HepG2 (cell line): ENCODE data around the gene CPNE2. TPM values are rescaled to one million over a fixed set of nuclear protein-coding genes. Genes with fewer than 3 reads are reported as not detected.

Source experiments
- ATAC-seq: fragments of 200-7000 bp; cut with Tn5 transposase; 3 replicates; pipeline ENCODE4 v1.9.1; 2020; ENCODE audit warnings: mild to moderate bottlenecking, moderate library complexity
- BruUV-seq: library from RNA; stranded (reverse); fragments of 400-500 nt; replicated peaks from 2 replicates; lab custom pipeline; 2021; lab: Mats Ljungman, UMichigan
- CTCF ChIA-PET: fragments of 300-600 bp; formaldehyde crosslinking; extraction: SDS; loops from one replicate; lab custom pipeline; 2021; ENCODE audit warnings: low total read pairs, inconsistent platforms, low intra/inter-chr PET ratio; lab: Yijun Ruan, JAX
- POLR2A ChIA-PET: fragments of 350-600 bp; sonication (Branson Sonifier 250); formaldehyde crosslinking; loops from one replicate; lab custom pipeline; 2020; ENCODE audit warnings: antibody characterized with exemption, inconsistent platforms; lab: Yijun Ruan, JAX
- DNase-seq: peaks from one replicate; pipeline ENCODE4 v3.0.0-alpha.2; 2015; ENCODE audit warnings: low spot score
- FAIRE-seq: peaks from 3 replicates; lab custom pipeline; 2011; peaks lifted over from hg19 to GRCh38; lab: Jason Lieb, UNC
- H2AFZ ChIP-seq: one replicate; pipeline ENCODE4 v1.6.1; 2011; ENCODE audit warnings: low read length, inconsistent platforms
- H3K27ac ChIP-seq: fragments of 300-600 bp; 3 replicates; pipeline ENCODE4 v1.8.0; 2011; ENCODE audit warnings: mixed run types, mild to moderate bottlenecking, mixed read lengths, low read length, inconsistent platforms; ENCODE audit not compliant: insufficient read depth; ENCODE audit errors: extremely low read length
- H3K27me3 ChIP-seq, 2 experiments: fragments of 200-600 bp in 1 of 2; 2 replicates in 1 of 2; 3 replicates in 1 of 2; pipeline versions ENCODE4 v1.6.0 to v1.8.0; 2011; ENCODE audit warnings: low read length in 2 of 2, mild to moderate bottlenecking in 2 of 2, moderate library complexity in 2 of 2, inconsistent platforms in 1 of 2; ENCODE audit not compliant: insufficient read depth in 2 of 2, control insufficient read depth in 1 of 2
- H3K36me3 ChIP-seq, 2 experiments: fragments of 200-600 bp in 1 of 2; replicated peaks in 1 of 2; 2 replicates in 1 of 2; 3 replicates in 1 of 2; pipeline versions ENCODE4 v1.5.1 to v1.8.0; 2011; ENCODE audit warnings: low read length in 2 of 2, inconsistent platforms in 1 of 2; ENCODE audit not compliant: insufficient read depth in 2 of 2, control insufficient read depth in 1 of 2
- H3K4me1 ChIP-seq: 2 replicates; pipeline ENCODE4 v1.5.1; 2012; ENCODE audit warnings: low read length, inconsistent platforms; ENCODE audit not compliant: insufficient read depth
- H3K4me2 ChIP-seq: 2 replicates; pipeline ENCODE4 v1.6.0; 2011; ENCODE audit warnings: low read depth, low read length, inconsistent platforms
- H3K4me3 ChIP-seq, 3 experiments: fragments of 200-600 bp in 1 of 3; sonication (generic), shearing (Covaris generic) in 1 of 3; replicated peaks in 1 of 3; 2 replicates each; pipeline ENCODE4 v1.5.1; 2011 to 2016; ENCODE audit warnings: low read length in 3 of 3, inconsistent platforms in 2 of 3, low read depth in 2 of 3, mild to moderate bottlenecking in 2 of 3, control low read depth in 1 of 3, mixed read lengths in 1 of 3; ENCODE audit not compliant: insufficient read depth in 1 of 3
- H3K79me2 ChIP-seq: one replicate; pipeline ENCODE4 v1.6.1; 2011; ENCODE audit warnings: low read length, inconsistent platforms; ENCODE audit not compliant: insufficient read depth
- H3K9ac ChIP-seq: 2 replicates; pipeline ENCODE4 v1.6.0; 2011; ENCODE audit warnings: mild to moderate bottlenecking, low read depth, low read length, inconsistent platforms; ENCODE audit not compliant: insufficient read depth
- H3K9me3 ChIP-seq: 2 replicates; pipeline ENCODE4 v1.5.1; 2012; ENCODE audit warnings: mild to moderate bottlenecking, low read length
- H4K20me1 ChIP-seq: 2 replicates; pipeline ENCODE4 v1.6.0; 2011; ENCODE audit warnings: inconsistent platforms, mild to moderate bottlenecking, low read length, moderate library complexity; ENCODE audit not compliant: insufficient read depth
- CEBPG ChIP-seq: IDR thresholded peaks from 2 replicates; pipeline ENCODE4 v1.6.1; 2016
- HOXA5 ChIP-seq: sonication (generic); formaldehyde crosslinking; IDR thresholded peaks from 2 replicates; pipeline ENCODE4 v1.4.0; 2020; ENCODE audit warnings: missing genetic modification reagents
- MTA1 ChIP-seq: sonication (generic); formaldehyde crosslinking; IDR thresholded peaks from 2 replicates; pipeline ENCODE4 v1.4.0; 2020; ENCODE audit warnings: missing genetic modification reagents, mild to moderate bottlenecking, borderline replicate concordance
- SP5 ChIP-seq: IDR thresholded peaks from 2 replicates; pipeline ENCODE4 v1.6.1; 2016; ENCODE audit warnings: low read depth, borderline replicate concordance
- TGIF2 ChIP-seq: IDR thresholded peaks from 2 replicates; pipeline ENCODE4 v1.6.1; 2016; ENCODE audit warnings: control low read depth, missing compliant biosample characterization
- ZNF562 ChIP-seq: sonication (generic); formaldehyde crosslinking; IDR thresholded peaks from 2 replicates; pipeline ENCODE4 v1.8.0; 2022; ENCODE audit warnings: missing genetic modification reagents, borderline replicate concordance
- ZNF788 ChIP-seq: sonication (generic); formaldehyde crosslinking; IDR thresholded peaks from 2 replicates; pipeline ENCODE4 v1.5.0; 2020; ENCODE audit warnings: mild to moderate bottlenecking, missing genetic modification reagents, borderline replicate concordance
- WGBS: methylation state at CpG from one replicate; pipeline ENCODE4 v1.1.6; 2017; ENCODE audit warnings: low lambda C conversion rate; 5-methylcytosine and 5-hydroxymethylcytosine counted together
- in situ Hi-C: cut with HindIII; loops from 2 replicates; pipeline ENCODE4 v1.10.0; 2017; ENCODE audit warnings: low pct_unique_long_range_greater_than_20kb; ENCODE audit not compliant: extremely low pct_ligation_motif_present
- intact Hi-C: fragments of 100-400 bp; cut with micrococcal nuclease; formaldehyde crosslinking; loops from one replicate; pipeline ENCODE4 v1.10.0; 2022; ENCODE audit not compliant: unreplicated experiment
- polyA plus RNA-seq, 8 experiments: library from polyadenylated mRNA; depleted of rRNA in 3 of 8; stranded (reverse) in 7 of 8; unstranded in 1 of 8; fragments of >200 nt; fragmentation: Illumina TruSeq in 4 of 8; extraction: Trizol in 4 of 8; gene quantifications; 2 replicates each; pipeline versions ENCODE4 v1.2.1 to v1.2.3, GENCODE V29; 2011 to 2016; ENCODE audit warnings: low read depth in 4 of 8, missing spikeins in 1 of 8, mixed read lengths in 1 of 8; ENCODE audit not compliant: insufficient read depth in 1 of 8
- total RNA-seq, 5 experiments: library from RNA; depleted of rRNA; stranded (reverse); fragments of >200 nt; fragmentation: Illumina TruSeq; extraction: Trizol; gene quantifications; 2 replicates each; pipeline ENCODE4 v1.2.3, GENCODE V29; 2016; ENCODE audit warnings: low read depth in 1 of 5
- TF ChIP-seq, protein P1 (sequence below): sonication (generic); formaldehyde crosslinking; IDR thresholded peaks from 2 replicates; pipeline ENCODE4 v1.5.0; 2020; ENCODE audit warnings: missing genetic modification reagents
- TF ChIP-seq, protein P2 (sequence below): sonication (generic); formaldehyde crosslinking; IDR thresholded peaks from 2 replicates; pipeline ENCODE4 v1.4.0; 2020; ENCODE audit warnings: missing genetic modification reagents, borderline replicate concordance

The CPNE2 gene
- total and polyA plus RNA-seq, 2 of the 13 experiments (the other 11 are each of a cell fraction or from before 2014, with no cell fraction given), result 10.6 to 23.3 TPM

- ChIA-PET CTCF (no interaction called here), POLR2A (no interaction called here)
- ATAC-seq (no peak), DNase-seq (no peak), FAIRE-seq (no peak)
- Histone ChIP-seq H4K20me1 (no peaks in the 10 kb centered on the region), H3K9me3 (no peaks in the 10 kb centered on the region), H3K9ac (no peak overlapping the region), H3K4me1 (peaks cover 13% of the 10 kb centered on the region), H3K79me2 (no peaks in the 10 kb centered on the region), H2AFZ (no peak overlapping the region), H3K36me3 (no peaks in the 10 kb centered on the region), H3K27ac (no peak overlapping the region), H3K4me3 (no peak overlapping the region), H3K27me3 (peaks cover 0 to 26% of the 10 kb centered on the region in 2 experiments; a peak in 4 of 5 replicates), H3K4me2 (no peak overlapping the region)
- no TSS peak for BruUV-seq
- WGBS, result 43% methylated on average over 4 of the region's 4 CpGs
- in situ Hi-C loops (no loop called here), intact Hi-C loops (no loop called here)
- no peak for TF ChIP-seq TGIF2 (CRISPR knock-in tag)
- TF ChIP-seq ZNF562 (CRISPR knock-in tag), result no peak
- no peak for TF ChIP-seq HOXA5 (CRISPR knock-in tag)
- TF ChIP-seq, protein P1, sequence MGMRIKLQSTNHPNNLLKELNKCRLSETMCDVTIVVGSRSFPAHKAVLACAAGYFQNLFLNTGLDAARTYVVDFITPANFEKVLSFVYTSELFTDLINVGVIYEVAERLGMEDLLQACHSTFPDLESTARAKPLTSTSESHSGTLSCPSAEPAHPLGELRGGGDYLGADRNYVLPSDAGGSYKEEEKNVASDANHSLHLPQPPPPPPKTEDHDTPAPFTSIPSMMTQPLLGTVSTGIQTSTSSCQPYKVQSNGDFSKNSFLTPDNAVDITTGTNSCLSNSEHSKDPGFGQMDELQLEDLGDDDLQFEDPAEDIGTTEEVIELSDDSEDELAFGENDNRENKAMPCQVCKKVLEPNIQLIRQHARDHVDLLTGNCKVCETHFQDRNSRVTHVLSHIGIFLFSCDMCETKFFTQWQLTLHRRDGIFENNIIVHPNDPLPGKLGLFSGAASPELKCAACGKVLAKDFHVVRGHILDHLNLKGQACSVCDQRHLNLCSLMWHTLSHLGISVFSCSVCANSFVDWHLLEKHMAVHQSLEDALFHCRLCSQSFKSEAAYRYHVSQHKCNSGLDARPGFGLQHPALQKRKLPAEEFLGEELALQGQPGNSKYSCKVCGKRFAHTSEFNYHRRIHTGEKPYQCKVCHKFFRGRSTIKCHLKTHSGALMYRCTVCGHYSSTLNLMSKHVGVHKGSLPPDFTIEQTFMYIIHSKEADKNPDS (CRISPR knock-in tag), result no peak
- no peak for TF ChIP-seq CEBPG (CRISPR knock-in tag)
- no peak for TF ChIP-seq MTA1
- TF ChIP-seq ZNF788 (CRISPR knock-in tag), result no peak
- TF ChIP-seq, protein P2, sequence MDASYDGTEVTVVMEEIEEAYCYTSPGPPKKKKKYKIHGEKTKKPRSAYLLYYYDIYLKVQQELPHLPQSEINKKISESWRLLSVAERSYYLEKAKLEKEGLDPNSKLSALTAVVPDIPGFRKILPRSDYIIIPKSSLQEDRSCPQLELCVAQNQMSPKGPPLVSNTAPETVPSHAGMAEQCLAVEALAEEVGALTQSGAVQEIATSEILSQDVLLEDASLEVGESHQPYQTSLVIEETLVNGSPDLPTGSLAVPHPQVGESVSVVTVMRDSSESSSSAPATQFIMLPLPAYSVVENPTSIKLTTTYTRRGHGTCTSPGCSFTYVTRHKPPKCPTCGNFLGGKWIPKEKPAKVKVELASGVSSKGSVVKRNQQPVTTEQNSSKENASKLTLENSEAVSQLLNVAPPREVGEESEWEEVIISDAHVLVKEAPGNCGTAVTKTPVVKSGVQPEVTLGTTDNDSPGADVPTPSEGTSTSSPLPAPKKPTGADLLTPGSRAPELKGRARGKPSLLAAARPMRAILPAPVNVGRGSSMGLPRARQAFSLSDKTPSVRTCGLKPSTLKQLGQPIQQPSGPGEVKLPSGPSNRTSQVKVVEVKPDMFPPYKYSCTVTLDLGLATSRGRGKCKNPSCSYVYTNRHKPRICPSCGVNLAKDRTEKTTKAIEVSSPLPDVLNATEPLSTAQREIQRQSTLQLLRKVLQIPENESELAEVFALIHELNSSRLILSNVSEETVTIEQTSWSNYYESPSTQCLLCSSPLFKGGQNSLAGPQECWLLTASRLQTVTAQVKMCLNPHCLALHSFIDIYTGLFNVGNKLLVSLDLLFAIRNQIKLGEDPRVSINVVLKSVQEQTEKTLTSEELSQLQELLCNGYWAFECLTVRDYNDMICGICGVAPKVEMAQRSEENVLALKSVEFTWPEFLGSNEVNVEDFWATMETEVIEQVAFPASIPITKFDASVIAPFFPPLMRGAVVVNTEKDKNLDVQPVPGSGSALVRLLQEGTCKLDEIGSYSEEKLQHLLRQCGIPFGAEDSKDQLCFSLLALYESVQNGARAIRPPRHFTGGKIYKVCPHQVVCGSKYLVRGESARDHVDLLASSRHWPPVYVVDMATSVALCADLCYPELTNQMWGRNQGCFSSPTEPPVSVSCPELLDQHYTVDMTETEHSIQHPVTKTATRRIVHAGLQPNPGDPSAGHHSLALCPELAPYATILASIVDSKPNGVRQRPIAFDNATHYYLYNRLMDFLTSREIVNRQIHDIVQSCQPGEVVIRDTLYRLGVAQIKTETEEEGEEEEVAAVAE, result no peak
- TF ChIP-seq SP5 (CRISPR knock-in tag), result no peak
Measured at GRCh38 chr16:57049678-57050077, 42.7 kb upstream of the CPNE2 start.
